Smooth muscle cell (in vitro differentiated cells): ENCODE results near the gene C8A. TPM values are rescaled to one million over a fixed set of nuclear protein-coding genes. Genes with fewer than 3 reads are reported as not detected.

ENCODE experiments used
- DNase-seq: peaks from one replicate; lab custom pipeline; 2025; ENCODE audit not compliant: unreplicated experiment; lab: John Stamatoyannopoulos, UW
- H2AFZ ChIP-seq: fragments of 200-600 bp; sonication (generic); 2 replicates; pipeline ENCODE4 v1.6.0; 2016; ENCODE audit warnings: antibody characterized with exemption, low read depth, mild to moderate bottlenecking
- H3F3A ChIP-seq: fragments of 200-600 bp; sonication (generic); 2 replicates; pipeline ENCODE4 v1.6.0; 2017; ENCODE audit warnings: antibody characterized with exemption, low read depth
- H3K27ac ChIP-seq: fragments of 200-600 bp; sonication (generic); 2 replicates; pipeline ENCODE4 v1.5.1; 2016; ENCODE audit warnings: low read depth, mild to moderate bottlenecking
- H3K27me3 ChIP-seq: fragments of 200-600 bp; sonication (generic); 2 replicates; pipeline ENCODE4 v1.6.1; 2016; ENCODE audit warnings: low read depth, mild to moderate bottlenecking
- H3K36me3 ChIP-seq: fragments of 200-600 bp; sonication (generic); 2 replicates; pipeline ENCODE4 v1.5.1; 2016; ENCODE audit warnings: low read depth
- H3K4me1 ChIP-seq: fragments of 200-600 bp; sonication (generic); 2 replicates; pipeline ENCODE4 v1.5.1; 2016; ENCODE audit warnings: low read depth
- H3K4me2 ChIP-seq: fragments of 200-600 bp; sonication (generic); 2 replicates; pipeline ENCODE4 v1.6.0; 2016; ENCODE audit warnings: mild to moderate bottlenecking
- H3K4me3 ChIP-seq: fragments of 200-600 bp; sonication (generic); 2 replicates; pipeline ENCODE4 v1.5.1; 2016; ENCODE audit warnings: mild to moderate bottlenecking
- H3K79me2 ChIP-seq: fragments of 200-600 bp; sonication (generic); 2 replicates; pipeline ENCODE4 v1.6.0; 2016; ENCODE audit warnings: low read depth, mild to moderate bottlenecking
- H3K9ac ChIP-seq: fragments of 200-600 bp; sonication (generic); 2 replicates; pipeline ENCODE4 v1.6.0; 2016; ENCODE audit warnings: low read depth
- H3K9me3 ChIP-seq: fragments of 200-600 bp; sonication (generic); replicated peaks from 2 replicates; pipeline ENCODE4 v1.5.1; 2016; ENCODE audit warnings: low read depth
- H4K20me1 ChIP-seq: fragments of 200-600 bp; sonication (generic); 2 replicates; pipeline ENCODE4 v1.6.0; 2016; ENCODE audit warnings: low read depth
- WGBS: methylation state at CpG from one replicate; pipeline ENCODE4 v1.1.7; 2016; ENCODE audit warnings: low lambda C conversion rate; 5-methylcytosine and 5-hydroxymethylcytosine counted together
- polyA plus RNA-seq: library from polyadenylated mRNA; unstranded; fragments of >200 nt; fragmentation: Nextera tagmentation; extraction: Ambion mirVana; gene quantifications from 2 replicates; pipeline ENCODE4 v1.2.1, GENCODE V29; 2016
- total RNA-seq: library from RNA; depleted of rRNA; stranded (reverse); fragments of >200 nt; gene quantifications from 2 replicates; pipeline ENCODE4 v1.2.3, GENCODE V29; 2014
- TF ChIP-seq, protein P1 (sequence below): fragments of 200-600 bp; sonication (generic); IDR thresholded peaks from 2 replicates; pipeline ENCODE4 v1.5.1; 2017; ENCODE audit warnings: borderline replicate concordance, mild to moderate bottlenecking, antibody characterized with exemption; ENCODE audit not compliant: insufficient read depth, poor library complexity, severe bottlenecking

Gene C8A
- total RNA-seq (not detected in 2 replicates), polyA plus RNA-seq (not detected in 2 replicates)

DNA sequence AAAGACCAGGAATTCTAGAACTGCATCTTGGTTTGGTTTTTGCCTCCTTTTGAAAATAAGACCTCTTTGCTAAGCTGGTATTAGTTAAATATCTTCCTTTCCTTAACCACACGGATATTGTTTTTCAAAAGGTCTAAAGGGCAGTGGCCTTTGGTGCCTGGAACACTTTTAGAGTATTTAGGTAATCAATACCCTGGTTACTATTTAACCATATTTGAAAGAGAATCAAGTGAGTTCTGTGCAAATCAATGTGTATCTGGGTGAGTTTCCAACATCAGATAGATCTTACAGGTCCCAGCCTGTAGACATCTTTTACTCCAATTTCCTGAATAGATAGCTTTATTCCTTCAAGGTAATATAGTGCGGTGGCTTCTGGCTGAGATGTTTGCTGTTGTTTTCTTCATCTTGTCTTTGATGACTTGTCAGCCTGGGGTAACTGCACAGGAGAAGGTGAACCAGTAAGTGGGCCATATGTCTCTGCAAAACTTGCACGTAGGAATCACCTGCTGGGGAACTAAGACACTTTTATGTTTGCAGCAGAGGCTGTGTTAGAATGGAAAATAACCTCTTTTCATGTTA lies at the start of gene C8A:
Gene C8A, plus strand, starts transcription at position 277 of the 579 bp plus-strand sequence. Its CDS starts 105 bp downstream, at position 382.
- Histone ChIP-seq H2AFZ (no peak within 1 kb of the TSS), H3K4me2 (no peak within 1 kb of the TSS), H3K4me1 (peaks cover 4% of the 10 kb centered on the region), H3K36me3 (no peaks in the 10 kb centered on the region), H3K9ac (no peak within 1 kb of the TSS), H3K27me3 (no peaks in the 10 kb centered on the region), H3K4me3 (no peak within 1 kb of the TSS), H4K20me1 (no peaks in the 10 kb centered on the region), H3K79me2 (no peaks in the 10 kb centered on the region), H3K27ac (no peak within 1 kb of the TSS), H3F3A (no peaks in the 10 kb centered on the region), H3K9me3 (no peaks in the 10 kb centered on the region)
- DNase-seq: no peak
- TF ChIP-seq, protein P1, sequence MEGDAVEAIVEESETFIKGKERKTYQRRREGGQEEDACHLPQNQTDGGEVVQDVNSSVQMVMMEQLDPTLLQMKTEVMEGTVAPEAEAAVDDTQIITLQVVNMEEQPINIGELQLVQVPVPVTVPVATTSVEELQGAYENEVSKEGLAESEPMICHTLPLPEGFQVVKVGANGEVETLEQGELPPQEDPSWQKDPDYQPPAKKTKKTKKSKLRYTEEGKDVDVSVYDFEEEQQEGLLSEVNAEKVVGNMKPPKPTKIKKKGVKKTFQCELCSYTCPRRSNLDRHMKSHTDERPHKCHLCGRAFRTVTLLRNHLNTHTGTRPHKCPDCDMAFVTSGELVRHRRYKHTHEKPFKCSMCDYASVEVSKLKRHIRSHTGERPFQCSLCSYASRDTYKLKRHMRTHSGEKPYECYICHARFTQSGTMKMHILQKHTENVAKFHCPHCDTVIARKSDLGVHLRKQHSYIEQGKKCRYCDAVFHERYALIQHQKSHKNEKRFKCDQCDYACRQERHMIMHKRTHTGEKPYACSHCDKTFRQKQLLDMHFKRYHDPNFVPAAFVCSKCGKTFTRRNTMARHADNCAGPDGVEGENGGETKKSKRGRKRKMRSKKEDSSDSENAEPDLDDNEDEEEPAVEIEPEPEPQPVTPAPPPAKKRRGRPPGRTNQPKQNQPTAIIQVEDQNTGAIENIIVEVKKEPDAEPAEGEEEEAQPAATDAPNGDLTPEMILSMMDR: no peak
- 89% methylated on average over 3 of the region's 3 CpGs for WGBS

DNA sequence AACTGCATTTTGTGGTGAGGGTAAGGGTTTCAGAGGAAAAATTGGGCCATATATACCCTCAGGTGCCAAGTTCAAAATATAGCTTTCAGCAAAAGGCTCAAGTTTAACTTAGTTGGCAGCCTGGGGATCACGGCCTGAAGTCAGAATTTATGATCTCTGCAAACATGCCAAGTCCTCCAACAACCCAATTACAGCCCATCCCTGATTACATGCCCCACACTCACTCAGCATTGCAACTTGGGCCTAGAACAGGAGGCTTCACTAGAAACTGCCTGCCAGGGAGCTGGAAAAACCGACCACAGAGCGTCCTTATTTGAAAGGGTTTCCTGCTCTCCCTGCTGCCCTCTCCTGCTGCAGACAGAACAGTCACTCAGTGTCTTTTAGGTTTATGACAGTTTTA lies 47.8 kb upstream of the C8A start:
- no peak for DNase-seq
- H3K4me2 ChIP-seq: no peak overlapping the region
- H3K36me3 ChIP-seq: no peaks in the 10 kb centered on the region
- no peak overlapping the region for H3K4me3 ChIP-seq
- H3F3A ChIP-seq: no peaks in the 10 kb centered on the region
- no peaks in the 10 kb centered on the region for H3K79me2 ChIP-seq
- no peak overlapping the region for H2AFZ ChIP-seq
- WGBS: 72% methylated on average over 3 of the region's 3 CpGs
- H3K9ac ChIP-seq: no peak overlapping the region
- H3K27me3 ChIP-seq: no peaks in the 10 kb centered on the region
- H3K4me1 ChIP-seq: peaks cover 9% of the 10 kb centered on the region
- no peak overlapping the region for H3K27ac ChIP-seq
- H3K9me3 ChIP-seq: no peaks in the 10 kb centered on the region
- no peaks in the 10 kb centered on the region for H4K20me1 ChIP-seq
- TF ChIP-seq, protein P1: no peak

DNA sequence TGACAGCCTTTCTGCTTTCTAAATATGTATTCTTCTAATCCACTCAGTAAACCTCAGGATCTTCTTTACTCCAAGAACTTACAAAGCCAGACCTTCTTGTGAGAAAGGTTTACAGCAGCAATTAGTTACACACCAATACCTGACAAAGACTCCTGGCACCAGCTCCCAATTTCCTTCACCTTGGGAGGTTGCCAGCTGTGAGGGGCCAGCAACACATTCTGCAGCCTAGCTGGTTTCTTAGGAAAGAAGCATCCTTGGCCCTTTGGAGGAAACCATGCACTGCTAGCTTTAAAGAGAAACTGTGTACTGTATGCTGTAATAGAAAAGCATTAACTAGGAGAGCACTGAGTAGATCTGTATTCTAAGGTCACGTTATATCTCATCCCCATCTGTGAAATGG lies 46.2 kb upstream of the C8A start:
- TF ChIP-seq, protein P1: no peak
- no peak overlapping the region for H3K9ac ChIP-seq
- no peak for DNase-seq
- H3K4me1 ChIP-seq: peaks cover 11% of the 10 kb centered on the region
- WGBS: 77% methylated on average over 1 of the region's 1 CpG
- H3K4me3 ChIP-seq: no peak overlapping the region
- no peaks in the 10 kb centered on the region for H3F3A ChIP-seq
- no peaks in the 10 kb centered on the region for H3K27me3 ChIP-seq
- no peak overlapping the region for H2AFZ ChIP-seq
- H3K4me2 ChIP-seq: no peak overlapping the region
- H4K20me1 ChIP-seq: no peaks in the 10 kb centered on the region
- no peaks in the 10 kb centered on the region for H3K9me3 ChIP-seq
- no peaks in the 10 kb centered on the region for H3K36me3 ChIP-seq
- no peaks in the 10 kb centered on the region for H3K79me2 ChIP-seq
- no peak overlapping the region for H3K27ac ChIP-seq

DNA sequence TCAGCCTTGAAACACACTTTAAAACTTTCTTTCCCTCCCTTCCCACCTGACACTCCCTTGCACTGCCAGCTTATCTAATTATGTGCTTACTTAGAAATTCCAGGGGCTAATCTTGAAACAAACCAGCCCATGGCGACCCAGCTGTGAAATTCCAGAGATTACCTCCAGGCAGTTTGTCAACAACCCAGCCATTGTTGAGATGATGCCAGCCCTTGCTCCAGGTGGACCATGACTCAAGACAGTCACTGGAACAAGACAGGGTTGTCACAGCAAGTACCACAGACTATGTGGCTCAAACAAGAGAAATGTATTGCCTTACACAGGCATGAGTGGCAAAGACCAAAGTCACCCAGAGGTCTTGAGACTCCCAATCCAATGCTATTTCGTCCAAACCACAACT lies 43.3 kb upstream of the C8A start:
- DNase-seq: no peak
- no peaks in the 10 kb centered on the region for H3K27me3 ChIP-seq
- no peaks in the 10 kb centered on the region for H3K79me2 ChIP-seq
- H4K20me1 ChIP-seq: no peaks in the 10 kb centered on the region
- H3K36me3 ChIP-seq: no peaks in the 10 kb centered on the region
- WGBS: 34% methylated on average over 2 of the region's 2 CpGs
- TF ChIP-seq, protein P1: no peak
- H3K4me2 ChIP-seq: no peak overlapping the region
- no peak overlapping the region for H3K4me3 ChIP-seq
- H3K4me1 ChIP-seq: peaks cover 11% of the 10 kb centered on the region
- H2AFZ ChIP-seq: no peak overlapping the region
- no peak overlapping the region for H3K9ac ChIP-seq
- H3F3A ChIP-seq: no peaks in the 10 kb centered on the region
- H3K9me3 ChIP-seq: no peaks in the 10 kb centered on the region
- H3K27ac ChIP-seq: no peak overlapping the region
